DOHH2 (cell line): ENCODE results near the gene IGF1R.

Source experiments
- EZH2phosphoT487 ChIP-seq: fragments of 200-600 bp; sonication (generic); IDR thresholded peaks from 2 replicates; pipeline ENCODE4 v1.6.1; 2017; ENCODE audit warnings: borderline replicate concordance, mild to moderate bottlenecking, antibody characterized with exemption, low read length, moderate library complexity, mixed read lengths
- TF ChIP-seq, protein P1 (sequence below): fragments of 200-600 bp; sonication (generic); IDR thresholded peaks from one replicate; pipeline ENCODE4 v1.5.1; 2014; ENCODE audit warnings: antibody characterized with exemption, mild to moderate bottlenecking, low read depth, low read length; ENCODE audit not compliant: poor library complexity, severe bottlenecking

DNA sequence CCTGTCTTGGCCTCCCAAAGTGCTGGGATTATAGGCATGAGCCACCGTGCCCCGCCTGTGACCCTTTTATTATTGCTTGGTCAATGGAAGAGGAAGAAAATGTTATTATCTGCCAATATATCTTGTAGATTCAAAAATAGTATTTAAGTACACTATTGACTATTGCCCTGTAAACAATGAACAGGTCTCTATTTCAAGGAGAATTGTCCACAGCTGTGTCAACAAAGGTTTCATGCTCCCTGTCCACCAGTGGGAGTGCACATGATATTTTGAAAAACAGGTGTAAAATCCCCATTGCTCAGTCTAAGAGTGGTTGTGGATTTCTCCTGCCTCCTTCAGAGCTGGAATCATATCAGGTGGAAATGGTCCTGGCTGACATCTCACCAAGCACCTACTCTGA, 36.5 kb upstream of the IGF1R start:
- TF ChIP-seq EZH2phosphoT487: no peak
- TF ChIP-seq, protein P1, sequence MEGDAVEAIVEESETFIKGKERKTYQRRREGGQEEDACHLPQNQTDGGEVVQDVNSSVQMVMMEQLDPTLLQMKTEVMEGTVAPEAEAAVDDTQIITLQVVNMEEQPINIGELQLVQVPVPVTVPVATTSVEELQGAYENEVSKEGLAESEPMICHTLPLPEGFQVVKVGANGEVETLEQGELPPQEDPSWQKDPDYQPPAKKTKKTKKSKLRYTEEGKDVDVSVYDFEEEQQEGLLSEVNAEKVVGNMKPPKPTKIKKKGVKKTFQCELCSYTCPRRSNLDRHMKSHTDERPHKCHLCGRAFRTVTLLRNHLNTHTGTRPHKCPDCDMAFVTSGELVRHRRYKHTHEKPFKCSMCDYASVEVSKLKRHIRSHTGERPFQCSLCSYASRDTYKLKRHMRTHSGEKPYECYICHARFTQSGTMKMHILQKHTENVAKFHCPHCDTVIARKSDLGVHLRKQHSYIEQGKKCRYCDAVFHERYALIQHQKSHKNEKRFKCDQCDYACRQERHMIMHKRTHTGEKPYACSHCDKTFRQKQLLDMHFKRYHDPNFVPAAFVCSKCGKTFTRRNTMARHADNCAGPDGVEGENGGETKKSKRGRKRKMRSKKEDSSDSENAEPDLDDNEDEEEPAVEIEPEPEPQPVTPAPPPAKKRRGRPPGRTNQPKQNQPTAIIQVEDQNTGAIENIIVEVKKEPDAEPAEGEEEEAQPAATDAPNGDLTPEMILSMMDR: no peak
